NB4 (cell line): ENCODE results near the gene SNX9.
"Not testable (repeated sequence)": the region's sequence is repeated elsewhere in the genome, so short reads cannot be mapped to it uniquely, and the experiment has no call there.

Experiments used
- CTCF ChIP-seq: IDR thresholded peaks from one replicate; pipeline ENCODE4 v1.5.1; 2012; ENCODE audit warnings: low read depth, low read length
- MYC ChIP-seq: IDR thresholded peaks from 2 replicates; pipeline ENCODE4 v1.6.1; 2011; ENCODE audit warnings: low read depth, low read length
- POLR2A ChIP-seq: IDR thresholded peaks from 2 replicates; pipeline ENCODE4 v1.6.1; 2011; ENCODE audit warnings: mild to moderate bottlenecking; ENCODE audit not compliant: insufficient read length; ENCODE audit errors: extremely low read depth

- not testable (repeated sequence) for TF ChIP-seq CTCF, POLR2A, MYC
These were observed 32.8 kb downstream of the SNX9 start for GRCh38 chr6:157855804-157856203.
